SU-DHL-6 (cell line): ENCODE data around the gene RNF144A.

Experiments used
- H2AFZ ChIP-seq: fragments of 200-600 bp; sonication (generic); 2 replicates; pipeline ENCODE4 v1.6.1; 2014; ENCODE audit warnings: low read depth, mild to moderate bottlenecking, moderate library complexity, mixed read lengths, antibody characterized with exemption, low read length; ENCODE audit not compliant: severe bottlenecking
- H3F3A ChIP-seq: fragments of 200-600 bp; shearing (Covaris generic); 2 replicates; pipeline ENCODE4 v1.6.0; 2016; ENCODE audit warnings: antibody characterized with exemption, mild to moderate bottlenecking; ENCODE audit not compliant: insufficient read depth
- H3K27ac ChIP-seq: fragments of 200-600 bp; sonication (generic); 2 replicates; pipeline ENCODE4 v1.5.1; 2016; ENCODE audit warnings: low read depth, mild to moderate bottlenecking, low read length, moderate library complexity, mixed read lengths
- H3K27me3 ChIP-seq: fragments of 200-600 bp; sonication (generic), shearing (Covaris generic); 2 replicates; pipeline ENCODE4 v1.6.0; 2014; ENCODE audit warnings: mild to moderate bottlenecking, low read length
- H3K36me3 ChIP-seq: fragments of 200-600 bp; sonication (generic); 2 replicates; pipeline ENCODE4 v1.6.1; 2014; ENCODE audit warnings: mild to moderate bottlenecking, low read length, mixed read lengths
- H3K4me2 ChIP-seq: fragments of 300-600, 200-600 bp; shearing (Covaris generic), sonication (generic); 2 replicates; pipeline ENCODE4 v1.6.0; 2014; ENCODE audit warnings: low read length, low read depth, mild to moderate bottlenecking; ENCODE audit not compliant: poor library complexity, severe bottlenecking
- H3K4me3 ChIP-seq: fragments of 200-600 bp; sonication (generic); 2 replicates; pipeline ENCODE4 v1.5.1; 2014; ENCODE audit warnings: antibody characterized with exemption, low read length, mild to moderate bottlenecking, mixed read lengths; ENCODE audit not compliant: insufficient read depth, poor library complexity, severe bottlenecking
- H3K79me2 ChIP-seq: fragments of 200-600 bp; sonication (generic); 2 replicates; pipeline ENCODE4 v1.6.1; 2014; ENCODE audit warnings: mild to moderate bottlenecking, low read length, moderate library complexity; ENCODE audit not compliant: insufficient read depth
- H3K9ac ChIP-seq: fragments of 200-600 bp; sonication (generic); 2 replicates; pipeline ENCODE4 v1.7.0; 2014; ENCODE audit warnings: mild to moderate bottlenecking, low read length
- H3K9me2 ChIP-seq: fragments of 200-600 bp; sonication (generic); replicated peaks from 2 replicates; pipeline ENCODE4 v1.6.1; 2014; ENCODE audit warnings: low read length; ENCODE audit not compliant: insufficient read depth
- H3K9me3 ChIP-seq: fragments of 200-600 bp; sonication (generic); 2 replicates; pipeline ENCODE4 v1.6.1; 2014; ENCODE audit warnings: low read length, mixed read lengths; ENCODE audit not compliant: insufficient read depth
- H4K20me1 ChIP-seq: fragments of 200-600 bp; sonication (generic); 2 replicates; pipeline ENCODE4 v1.6.1; 2014; ENCODE audit warnings: low read depth, mild to moderate bottlenecking, antibody characterized with exemption, low read length, moderate library complexity, mixed read lengths
- CTCF ChIP-seq: fragments of 200-600 bp; sonication (generic); IDR thresholded peaks from one replicate; pipeline ENCODE4 v1.5.1; 2017; ENCODE audit warnings: antibody characterized with exemption, mild to moderate bottlenecking, low read length, moderate library complexity; ENCODE audit not compliant: insufficient read depth, poor library complexity, severe bottlenecking
- EZH2phosphoT487 ChIP-seq: fragments of 200-600 bp; sonication (generic), shearing (Covaris generic); conservative IDR thresholded peaks from 2 replicates; pipeline ENCODE4 v1.6.1; 2018; ENCODE audit warnings: mild to moderate bottlenecking, antibody characterized with exemption, low read length, moderate library complexity, mixed read lengths

Gene RNF144A

GRCh38 chr2:7053650-7054265 lies 136.5 kb downstream of the RNF144A start:
- Histone ChIP-seq H3K4me3 (peak overlapping the region; percentile 30), H3K9me2 (no peaks in the 10 kb centered on the region), H2AFZ (no peak overlapping the region), H3K9me3 (no peaks in the 10 kb centered on the region), H3K9ac (peak overlapping the region; percentile 54), H3K79me2 (no peaks in the 10 kb centered on the region), H3K4me2 (peak overlapping the region; percentile 71), H4K20me1 (no peaks in the 10 kb centered on the region), H3K27ac (peak overlapping the region; percentile 98), H3F3A (peaks cover 41% of the 10 kb centered on the region), H3K36me3 (no peaks in the 10 kb centered on the region), H3K27me3 (no peaks in the 10 kb centered on the region)
- TF ChIP-seq CTCF (no peak), EZH2phosphoT487 (no peak)

- peak overlapping the region; percentile 90 for H3K4me2 ChIP-seq
- H3K27me3 ChIP-seq = no peaks in the 10 kb centered on the region
- peak overlapping the region; percentile 29 for H3K4me3 ChIP-seq
These were observed 140.7 kb downstream of the RNF144A start for GRCh38 chr2:7057865-7058400.

DNA sequence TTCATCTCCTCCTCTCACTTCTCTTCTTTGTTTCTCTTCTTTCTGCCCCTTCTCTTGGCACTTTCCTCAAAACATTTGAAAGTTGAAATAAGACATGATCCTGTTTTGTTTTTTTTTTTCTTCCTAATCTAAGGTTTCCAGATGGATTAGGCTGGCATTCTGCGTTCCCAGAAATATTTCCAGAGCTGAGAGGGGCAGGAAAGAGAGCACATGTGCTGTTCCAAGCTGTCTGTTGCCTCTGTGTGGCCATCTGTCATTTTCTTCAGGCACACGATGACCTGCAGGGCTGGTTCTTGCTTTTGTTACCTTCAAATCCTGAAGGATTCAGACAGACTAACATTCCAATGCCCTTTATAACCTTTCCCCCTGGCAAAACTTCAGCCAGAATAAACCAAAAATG lies 142.9 kb downstream of the RNF144A start:
- H3K36me3 ChIP-seq = no peaks in the 10 kb centered on the region

More at GRCh38 chr2:7057865-7058400, 140.7 kb downstream of the RNF144A start:
- no peak for TF ChIP-seq EZH2phosphoT487
- no peak for TF ChIP-seq CTCF
- Histone ChIP-seq H3F3A (peaks cover 35% of the 10 kb centered on the region), H3K9me3 (no peaks in the 10 kb centered on the region), H3K79me2 (no peaks in the 10 kb centered on the region), H3K9ac (peak overlapping the region; percentile 56), H3K27ac (peak overlapping the region; percentile 98), H3K9me2 (no peaks in the 10 kb centered on the region), H2AFZ (peak overlapping the region; percentile 61), H3K36me3 (no peaks in the 10 kb centered on the region), H4K20me1 (no peaks in the 10 kb centered on the region)

More for the DNA sequence above, 142.9 kb downstream of the RNF144A start:
- Histone ChIP-seq H3K27me3 (no peaks in the 10 kb centered on the region), H3K9me2 (no peaks in the 10 kb centered on the region), H3K79me2 (no peaks in the 10 kb centered on the region), H4K20me1 (no peaks in the 10 kb centered on the region), H3K9ac (peak overlapping the region; percentile 41; the same call in 1 of the 2 replicates), H3F3A (peaks cover 18% of the 10 kb centered on the region), H3K9me3 (no peaks in the 10 kb centered on the region), H2AFZ (peak overlapping the region; percentile 76), H3K27ac (peak overlapping the region; percentile 98), H3K4me2 (peak overlapping the region; percentile 90), H3K4me3 (no peak overlapping the region)
- TF ChIP-seq EZH2phosphoT487 = no peak
- no peak for TF ChIP-seq CTCF
